HG02884 (cell line): ENCODE measurements around the gene WDR88.
"Not testable (repeated sequence)": the region's sequence is repeated elsewhere in the genome, so short reads cannot be mapped to it uniquely, and the experiment has no call there.

Experiments used
- ATAC-seq: cut with Tn5 transposase; IDR thresholded peaks from one replicate; pipeline ENCODE4 v1.9.1; 2021; ENCODE audit warnings: mild to moderate bottlenecking, moderate library complexity; ENCODE audit not compliant: unreplicated experiment

Gene WDR88

GRCh38 chr19:33208904-33209849, 77.3 kb downstream of the WDR88 start:
- ATAC-seq = no peak

DNA sequence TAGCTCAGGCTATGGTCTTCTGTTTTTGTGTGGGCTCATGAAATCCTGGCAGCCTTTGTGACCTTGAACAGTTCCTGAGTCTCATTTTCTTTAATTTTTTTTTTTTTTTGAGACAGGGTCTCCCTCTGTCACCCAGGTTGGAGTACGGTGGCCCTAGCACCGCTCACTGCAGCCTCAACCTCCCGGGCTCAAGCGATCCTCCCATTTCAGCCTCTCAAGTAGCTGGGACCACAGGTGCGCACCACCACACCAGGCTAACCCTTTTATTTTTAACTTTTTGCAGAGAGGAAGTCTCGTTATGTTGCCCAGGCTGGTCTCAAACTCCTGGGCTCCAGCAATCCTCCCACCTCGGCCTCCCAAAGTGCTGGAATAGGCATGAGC, 77.9 kb downstream of the WDR88 start:
- ATAC-seq = not testable (repeated sequence)

DNA sequence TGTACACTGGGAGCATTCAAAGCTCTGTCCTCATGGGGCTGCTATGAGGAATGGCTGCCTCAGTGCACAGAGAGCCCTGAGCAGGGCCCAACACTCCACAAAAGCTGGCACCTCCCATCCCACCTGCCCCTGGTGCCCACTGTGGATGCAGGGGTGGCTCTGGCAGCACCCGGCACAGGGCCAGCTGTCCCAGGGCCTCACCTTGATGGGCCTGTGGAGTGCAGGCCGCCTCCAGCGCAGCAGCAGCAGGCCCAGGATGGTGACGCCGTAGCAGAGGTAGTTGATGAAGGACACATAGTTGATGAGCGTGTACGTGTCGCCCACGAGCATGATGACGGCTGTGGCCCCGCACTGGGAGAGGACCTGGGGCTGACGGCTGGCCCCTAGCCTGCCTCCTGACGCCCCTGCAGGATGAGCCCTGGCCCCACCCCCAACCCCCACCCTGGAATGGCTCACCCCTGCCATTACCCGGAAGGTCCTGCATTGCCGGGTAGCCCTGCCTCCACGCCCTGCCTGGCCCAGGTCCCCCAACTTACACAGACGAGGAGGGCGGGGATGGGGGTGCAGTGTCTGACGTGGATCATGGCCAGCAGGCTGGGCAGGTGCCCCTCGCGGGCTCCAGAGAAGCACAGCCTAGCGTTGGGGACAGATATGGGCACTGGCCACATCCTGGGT, 78.5 kb downstream of the WDR88 start:
- ATAC-seq = no peak

DNA sequence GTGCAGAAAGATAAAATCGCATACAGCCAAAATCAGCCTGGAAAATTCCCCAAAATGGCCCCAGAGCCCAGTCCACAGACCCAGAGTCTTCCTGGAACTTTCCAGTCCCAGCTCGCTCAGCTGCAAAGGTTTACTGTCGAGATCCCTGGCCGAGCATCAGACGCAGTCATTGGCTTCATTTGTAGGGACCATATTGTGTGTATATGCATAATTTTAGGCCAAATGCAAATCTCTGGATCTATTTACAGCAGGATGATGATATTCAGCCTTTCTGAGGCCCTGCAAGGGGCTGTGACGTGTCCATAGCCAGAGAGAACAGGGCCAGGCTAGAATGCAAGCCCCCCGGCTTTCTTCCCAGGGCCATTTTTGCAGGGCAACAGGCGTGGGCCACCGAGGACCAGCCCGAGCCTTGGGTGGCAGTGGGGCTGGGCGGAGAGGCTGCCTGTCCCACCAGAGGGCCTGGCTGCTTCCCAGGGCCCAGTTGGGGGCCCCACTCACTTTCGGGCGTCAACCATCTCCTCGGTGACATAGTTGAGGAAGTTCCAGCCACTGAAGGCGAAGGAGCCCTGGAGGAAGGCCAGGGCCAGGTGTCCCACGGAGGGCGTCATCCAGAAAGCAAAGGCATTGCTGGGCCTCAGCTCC, 80.0 kb downstream of the WDR88 start:
- ATAC-seq = no peak

DNA sequence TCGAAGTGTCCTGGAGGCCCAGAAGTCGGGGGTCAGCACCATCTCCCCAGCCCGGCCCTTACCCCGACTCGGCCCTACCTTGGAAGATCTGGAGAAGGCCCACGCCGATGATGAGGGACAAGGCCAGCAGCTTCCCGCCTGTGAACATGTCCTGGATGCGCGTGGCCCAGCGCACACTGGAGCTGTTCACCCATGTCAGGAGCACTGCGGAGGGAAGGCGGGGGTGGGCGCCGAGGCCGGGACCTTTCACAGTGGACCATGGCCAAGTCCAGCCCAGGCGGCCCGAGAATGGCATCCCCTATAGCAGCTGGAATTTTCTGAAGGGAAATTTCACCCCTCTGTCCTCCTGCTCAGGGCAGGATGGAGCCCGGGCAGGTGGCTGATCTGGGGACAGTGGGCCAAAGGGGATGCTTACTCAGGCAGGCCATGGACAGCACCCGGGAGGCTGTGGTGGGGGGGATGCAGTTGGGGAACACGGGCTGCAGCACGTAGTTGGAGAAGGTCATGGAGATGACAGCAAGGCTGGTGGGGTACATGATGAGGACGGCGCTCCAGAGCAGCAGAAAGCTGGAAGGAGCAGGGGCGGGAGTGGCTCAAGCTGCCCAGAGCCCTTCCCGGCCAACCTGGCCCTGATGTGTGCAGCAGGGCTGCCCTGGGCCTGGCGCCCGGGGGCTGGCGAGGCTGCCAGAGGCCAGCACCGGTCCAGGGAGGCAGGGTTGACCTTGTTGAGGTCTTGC, 80.7 kb downstream of the WDR88 start:
- ATAC-seq = no peak

GRCh38 chr19:33214596-33214995, 82.7 kb downstream of the WDR88 start:
- ATAC-seq = no peak

DNA sequence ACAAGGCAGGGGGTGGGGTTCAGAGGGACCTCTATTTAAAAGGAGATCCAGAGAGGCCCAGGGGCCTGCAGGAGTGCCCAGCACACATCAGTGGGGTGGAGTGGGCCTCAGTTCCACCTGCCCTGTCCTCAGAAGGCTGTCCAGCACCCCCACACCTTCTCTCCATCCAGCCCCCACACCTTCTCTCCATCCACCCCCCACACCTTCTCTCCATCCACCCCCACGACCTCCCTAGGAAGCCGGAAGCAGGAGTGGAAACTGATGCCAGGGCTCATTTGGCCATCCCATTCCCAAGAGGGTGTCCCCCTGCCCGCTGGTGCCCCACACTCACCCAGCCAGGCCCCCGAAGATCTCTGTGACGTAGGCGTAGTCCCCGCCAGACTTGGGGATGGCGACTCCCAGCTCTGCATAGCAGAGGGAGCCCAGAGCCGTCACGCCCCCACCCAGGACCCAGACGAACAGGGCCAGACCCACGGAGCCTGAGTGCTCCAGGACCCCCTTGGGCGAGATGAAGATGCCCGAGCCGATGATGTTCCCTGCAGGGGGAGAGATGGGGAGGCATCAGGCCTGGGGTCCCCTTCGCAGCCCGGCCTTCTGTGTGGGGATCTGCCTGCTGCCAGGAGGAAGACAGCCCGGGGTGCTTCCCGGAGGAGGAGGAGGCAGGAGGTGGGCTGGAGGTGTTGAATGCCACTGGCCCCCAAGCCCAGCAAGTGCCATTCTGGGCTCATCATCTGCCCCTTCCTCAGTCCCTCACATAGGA, 83.7 kb downstream of the WDR88 start:
- no peak for ATAC-seq

- no peak for ATAC-seq
Observed at GRCh38 chr19:33216198-33216830, 84.4 kb downstream of the WDR88 start.

GRCh38 chr19:33217881-33218280, 86.0 kb downstream of the WDR88 start:
- no peak for ATAC-seq

DNA sequence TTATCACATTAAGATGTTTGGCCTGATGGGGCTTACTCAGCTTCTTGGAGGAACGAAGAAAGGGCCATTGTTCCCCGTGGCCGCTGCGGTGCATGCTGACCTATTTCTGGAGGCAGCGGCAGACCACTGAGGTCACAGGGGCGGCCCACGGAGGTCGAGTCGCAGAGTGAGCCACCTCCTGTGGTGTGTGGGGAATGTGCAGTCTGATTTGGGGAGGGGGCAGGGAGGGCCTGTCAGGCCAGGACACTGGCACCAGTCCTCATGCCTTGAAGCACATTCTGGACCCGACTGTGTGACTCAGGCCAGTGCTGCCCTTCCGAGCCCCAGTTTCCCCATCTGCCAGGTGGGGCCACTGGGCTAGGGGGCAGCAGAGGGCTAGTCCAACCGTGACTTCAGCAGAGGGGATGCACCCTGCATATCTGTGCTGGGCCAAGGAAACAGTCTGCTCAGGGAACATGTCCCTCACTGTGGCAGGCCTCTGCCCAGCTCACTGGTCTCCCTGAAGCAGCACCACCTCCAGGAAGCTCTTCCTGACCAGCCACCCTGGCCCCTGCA, 87.4 kb downstream of the WDR88 start:
- ATAC-seq = no peak

- no peak for ATAC-seq
Observed at GRCh38 chr19:33220115-33220514, 88.2 kb downstream of the WDR88 start.

- no peak for ATAC-seq
Observed at GRCh38 chr19:33220735-33221134, 88.8 kb downstream of the WDR88 start.

DNA sequence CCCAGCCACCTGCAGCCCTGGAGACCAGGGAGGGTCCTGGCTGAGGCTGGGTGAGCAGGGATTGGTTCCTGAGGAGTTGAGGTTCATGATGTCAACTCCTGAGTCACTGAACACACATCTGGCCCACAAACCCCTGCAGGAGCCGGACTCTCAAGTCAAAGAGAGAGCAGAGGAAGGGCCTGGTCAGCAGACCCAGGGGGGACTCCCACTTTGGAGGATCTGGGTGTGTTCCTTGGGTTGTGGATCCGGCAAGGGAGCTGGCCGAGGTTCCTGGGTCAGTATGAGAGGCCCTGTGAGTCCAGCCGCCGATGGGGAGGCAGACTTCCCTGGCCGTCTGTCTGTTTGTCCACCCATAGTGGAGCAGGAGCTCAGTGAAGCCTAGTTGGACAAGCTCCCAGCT, 89.7 kb downstream of the WDR88 start:
- no peak for ATAC-seq

GRCh38 chr19:33222255-33222654, 90.3 kb downstream of the WDR88 start:
- ATAC-seq = not testable (repeated sequence)

- no peak for ATAC-seq
Observed at GRCh38 chr19:33224694-33225457, 93.0 kb downstream of the WDR88 start.
